Effector memory CD8-positive, alpha-beta T cell (primary cell): ENCODE measurements around the gene ZNF135.
A peak's percentile ranks its signal among the peaks of the same experiment; 100 is the strongest.

ENCODE experiments used
- ATAC-seq: fragments of 150-1000 bp; cut with Tn5 transposase; replicated peaks from 2 replicates; pipeline ENCODE4 v1.10.0; 2021; ENCODE audit warnings: mild to moderate bottlenecking, moderate library complexity
- DNase-seq, 3 experiments: peaks; one replicate each; pipeline ENCODE4 v3.0.0; 2021
- H3K27ac Mint-ChIP-seq, 2 donors: one replicate each; pipeline ENCODE4 v1.8.0; 2022; ENCODE audit warnings: mild to moderate bottlenecking in 2 of 2, mixed read lengths in 2 of 2, moderate library complexity in 2 of 2
- H3K27me3 Mint-ChIP-seq, 2 donors: one replicate each; pipeline ENCODE4 v1.8.0; 2022; ENCODE audit warnings: mixed read lengths in 2 of 2
- H3K36me3 Mint-ChIP-seq: one replicate; pipeline ENCODE4 v1.8.0; 2022; ENCODE audit warnings: mild to moderate bottlenecking, moderate library complexity, mixed read lengths; ENCODE audit not compliant: insufficient read depth
- H3K4me1 Mint-ChIP-seq, 2 donors: one replicate each; pipeline ENCODE4 v1.8.0; 2022; ENCODE audit warnings: low read depth in 2 of 2, mixed read lengths in 2 of 2
- H3K4me3 Mint-ChIP-seq, 2 donors: one replicate each; pipeline ENCODE4 v1.8.0; 2022; ENCODE audit warnings: mild to moderate bottlenecking in 2 of 2, mixed read lengths in 2 of 2, moderate library complexity in 2 of 2
- H3K9me3 Mint-ChIP-seq, 2 donors: one replicate each; pipeline ENCODE4 v1.8.0; 2022; ENCODE audit warnings: mixed read lengths in 2 of 2
- total RNA-seq, 9 experiments: gene quantifications; one replicate each; lab custom pipeline; 2026; lab: John Stamatoyannopoulos, UW

Gene ZNF135
- 0 to 1.7 (median 0.29) reads per million in 9 experiments for total RNA-seq

DNA sequence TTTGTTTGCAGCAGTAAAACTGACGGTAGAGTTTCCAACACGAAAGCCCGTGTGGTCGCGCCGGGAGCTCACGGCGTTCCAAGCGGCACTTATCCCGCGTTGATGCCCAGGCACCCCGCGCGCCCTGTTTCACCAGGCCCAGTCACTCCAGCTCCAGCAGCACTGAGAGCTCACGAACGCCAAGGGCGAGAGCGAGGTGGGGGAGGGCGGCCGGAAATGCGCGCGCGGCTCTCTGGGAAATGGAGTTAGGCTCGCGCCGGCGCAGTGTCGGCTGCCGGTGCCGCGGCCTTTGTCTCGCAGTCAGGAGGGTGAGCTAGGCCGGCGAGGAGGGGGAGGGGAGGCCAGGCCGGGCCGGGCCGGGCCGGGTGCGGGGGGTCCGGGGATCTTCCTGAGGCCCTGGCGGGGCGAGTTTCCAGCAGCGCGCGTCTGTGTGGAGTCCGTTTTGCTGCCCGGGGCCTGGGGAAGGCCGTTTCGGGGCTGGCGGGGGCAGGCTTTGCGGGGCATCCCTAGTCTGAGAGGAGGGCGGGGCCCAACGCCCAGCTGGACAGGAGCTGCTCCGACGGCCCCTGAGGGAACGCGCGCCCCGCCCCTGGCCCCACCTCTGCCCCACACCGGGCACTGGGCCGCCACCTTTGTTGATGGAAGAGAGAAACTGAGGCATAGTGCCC is at the start of gene ZNF135:
Gene ZNF135, plus strand, starts transcription at position 280 of the 668 bp plus-strand sequence. CDS start 721 bp downstream, outside the sequence.
- Mint-ChIP-seq H3K36me3 (peaks cover 5% of the 10 kb centered on the region), H3K27ac (no peak within 1 kb of the TSS), H3K4me1 (peaks cover 0 to 6% of the 10 kb centered on the region in 2 donors), H3K27me3 (peaks cover 19 to 36% of the 10 kb centered on the region in 2 donors), H3K4me3 (peak within 1 kb of the TSS; percentile 46 to 69), H3K9me3 (peaks cover 15 to 26% of the 10 kb centered on the region in 2 donors)
- peak; percentile 56 for ATAC-seq
- DNase-seq: peak in 1 of 3 experiments; percentile 3

DNA sequence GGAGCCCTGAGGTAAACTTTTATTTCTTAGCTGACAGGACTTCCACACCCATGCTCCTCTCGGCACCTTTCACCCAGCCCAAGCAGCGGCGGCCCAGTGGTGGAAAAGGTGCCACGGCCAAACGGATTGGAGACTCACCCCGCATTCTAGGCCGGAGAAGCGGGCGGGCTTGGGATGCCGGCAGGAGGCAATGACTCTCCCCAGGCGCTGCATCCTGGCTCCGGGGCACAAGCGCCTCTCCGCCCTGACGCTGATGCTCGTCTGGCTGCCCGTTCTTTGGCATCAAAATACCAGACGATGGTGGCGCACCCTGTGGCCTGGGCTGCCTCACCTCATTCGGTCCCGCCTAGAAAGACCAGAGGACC is 49.8 kb upstream of the ZNF135 start:
- H3K27ac Mint-ChIP-seq: no peak overlapping the region
- ATAC-seq (no peak), DNase-seq (no peak)
- peaks cover 9% of the 10 kb centered on the region for H3K36me3 Mint-ChIP-seq
- H3K27me3 Mint-ChIP-seq: peaks cover 0 to 4% of the 10 kb centered on the region in 2 donors
- H3K9me3 Mint-ChIP-seq: peaks cover 18 to 37% of the 10 kb centered on the region in 2 donors
- peaks cover 4 to 5% of the 10 kb centered on the region in 2 donors for H3K4me1 Mint-ChIP-seq
- H3K4me3 Mint-ChIP-seq: peak overlapping the region in 1 of 2 donors; percentile 38

DNA sequence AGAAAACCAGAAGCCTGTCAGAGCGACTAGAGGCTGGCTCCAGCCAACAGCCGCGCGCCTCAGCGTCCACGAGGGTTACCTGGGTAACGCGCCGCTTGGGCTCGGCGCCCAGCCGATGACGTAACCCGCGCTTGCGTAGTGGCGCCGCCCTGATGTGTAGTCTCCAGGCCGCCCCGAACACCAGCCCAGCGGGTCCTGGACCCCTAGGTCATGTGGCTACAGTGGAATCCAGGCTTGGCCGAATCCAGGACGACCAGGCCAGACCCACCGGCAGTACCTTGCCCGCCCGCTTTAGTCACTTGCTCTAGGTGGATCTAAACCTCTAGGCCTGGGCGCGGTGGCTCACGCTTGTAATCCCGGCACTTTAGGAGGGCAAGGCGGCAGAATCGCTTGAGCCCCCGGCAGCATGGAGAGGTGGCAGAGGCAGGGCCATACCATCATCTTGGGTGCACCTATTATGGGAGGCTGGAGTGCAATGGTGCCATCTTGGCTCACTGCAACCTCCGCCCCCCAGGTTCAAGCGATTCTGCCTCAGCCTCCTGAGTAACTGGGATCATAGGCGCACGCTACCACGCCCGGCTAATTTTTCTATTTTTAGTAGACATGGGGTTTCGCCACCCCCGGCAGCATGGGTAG is 49.3 kb upstream of the ZNF135 start:
- ATAC-seq (peak; percentile 83), DNase-seq (peak; percentile 4 to 36 (median 18))
- peaks cover 0 to 4% of the 10 kb centered on the region in 2 donors for H3K27me3 Mint-ChIP-seq
- peaks cover 4% of the 10 kb centered on the region for H3K36me3 Mint-ChIP-seq
- H3K4me1 Mint-ChIP-seq: peaks cover under 1 to 1% of the 10 kb centered on the region in 2 donors
- H3K4me3 Mint-ChIP-seq: peak overlapping the region in 1 of 2 donors; percentile 55
- H3K27ac Mint-ChIP-seq: peak overlapping the region in 1 of 2 donors; percentile 68
- peaks cover 16 to 32% of the 10 kb centered on the region in 2 donors for H3K9me3 Mint-ChIP-seq

DNA sequence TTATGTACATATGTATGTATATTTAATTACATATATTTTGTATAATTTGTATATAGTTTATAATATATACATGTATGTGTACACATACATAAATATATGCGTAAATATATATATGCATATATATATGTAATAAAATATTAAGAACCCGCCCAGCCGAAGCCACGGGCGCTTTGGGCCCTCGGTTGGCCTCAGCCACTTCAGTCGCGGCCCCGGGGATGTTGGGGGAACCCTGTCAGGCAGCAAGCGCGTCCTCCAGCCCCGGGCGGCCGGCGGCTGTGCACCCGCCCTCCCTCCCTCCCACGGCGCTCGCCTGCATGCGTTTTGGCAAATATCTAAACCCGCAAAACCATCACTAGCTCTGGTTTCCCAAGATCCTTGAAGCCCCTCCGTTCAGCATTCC is 48.6 kb upstream of the ZNF135 start:
- H3K4me3 Mint-ChIP-seq: peak overlapping the region in 1 of 2 donors; percentile 55
- peaks cover 0 to 1% of the 10 kb centered on the region in 2 donors for H3K4me1 Mint-ChIP-seq
- ATAC-seq (no peak), DNase-seq (no peak)
- peaks cover 0 to 4% of the 10 kb centered on the region in 2 donors for H3K27me3 Mint-ChIP-seq
- no peak overlapping the region for H3K27ac Mint-ChIP-seq
- H3K36me3 Mint-ChIP-seq: peaks cover 4% of the 10 kb centered on the region
- H3K9me3 Mint-ChIP-seq: peaks cover 16 to 30% of the 10 kb centered on the region in 2 donors

DNA sequence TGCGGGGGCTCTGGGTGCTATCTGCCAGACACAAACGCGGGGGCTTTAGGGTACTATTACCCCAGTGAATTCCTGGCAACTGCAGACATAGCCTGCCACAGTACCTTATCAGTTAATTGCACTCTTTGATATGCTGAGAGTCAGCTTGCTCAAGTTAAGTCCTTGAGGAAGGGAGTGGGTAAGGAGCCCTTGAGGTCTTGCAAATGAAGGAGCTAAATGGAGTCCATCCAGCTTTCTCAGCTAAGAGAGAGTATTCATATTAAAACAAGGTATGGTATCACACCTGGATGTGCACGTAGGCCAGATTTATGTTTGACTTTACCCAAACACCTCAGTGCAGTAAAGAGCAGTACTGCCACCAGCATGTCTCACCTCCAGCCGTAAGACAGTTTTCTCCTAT is 44.9 kb upstream of the ZNF135 start:
- Mint-ChIP-seq H3K4me1 (no peaks in the 10 kb centered on the region), H3K4me3 (no peak overlapping the region), H3K9me3 (peaks cover 9 to 14% of the 10 kb centered on the region in 2 donors), H3K27ac (no peak overlapping the region), H3K36me3 (peaks cover 4% of the 10 kb centered on the region), H3K27me3 (peaks cover 0 to 4% of the 10 kb centered on the region in 2 donors)
- no peak for ATAC-seq
- DNase-seq: no peak

DNA sequence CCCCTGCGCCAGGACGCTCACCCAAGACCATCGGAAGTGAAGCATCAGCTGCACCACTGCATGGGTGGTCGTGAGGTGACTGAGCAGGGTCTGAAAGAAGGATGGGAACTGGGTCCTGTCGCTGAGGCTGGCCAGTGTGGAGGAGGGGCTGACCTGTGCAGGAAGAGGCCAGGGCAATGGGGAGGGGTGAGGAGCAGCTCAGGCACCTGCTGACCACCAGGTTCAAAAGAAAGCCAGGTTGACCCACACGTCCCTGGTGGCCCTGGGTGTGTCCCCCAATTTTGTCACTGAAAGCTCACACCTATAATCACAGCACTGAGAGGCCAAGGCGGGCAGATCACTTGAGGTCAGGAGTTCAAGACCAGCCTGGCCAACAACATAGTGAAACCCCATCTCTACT is 39.0 kb upstream of the ZNF135 start:
- Mint-ChIP-seq H3K36me3 (no peaks in the 10 kb centered on the region), H3K27me3 (no peaks in the 10 kb centered on the region), H3K4me1 (no peaks in the 10 kb centered on the region), H3K4me3 (no peak overlapping the region), H3K27ac (no peak overlapping the region), H3K9me3 (peaks cover 7 to 8% of the 10 kb centered on the region in 2 donors)
- DNase-seq (no peak), ATAC-seq (no peak)

DNA sequence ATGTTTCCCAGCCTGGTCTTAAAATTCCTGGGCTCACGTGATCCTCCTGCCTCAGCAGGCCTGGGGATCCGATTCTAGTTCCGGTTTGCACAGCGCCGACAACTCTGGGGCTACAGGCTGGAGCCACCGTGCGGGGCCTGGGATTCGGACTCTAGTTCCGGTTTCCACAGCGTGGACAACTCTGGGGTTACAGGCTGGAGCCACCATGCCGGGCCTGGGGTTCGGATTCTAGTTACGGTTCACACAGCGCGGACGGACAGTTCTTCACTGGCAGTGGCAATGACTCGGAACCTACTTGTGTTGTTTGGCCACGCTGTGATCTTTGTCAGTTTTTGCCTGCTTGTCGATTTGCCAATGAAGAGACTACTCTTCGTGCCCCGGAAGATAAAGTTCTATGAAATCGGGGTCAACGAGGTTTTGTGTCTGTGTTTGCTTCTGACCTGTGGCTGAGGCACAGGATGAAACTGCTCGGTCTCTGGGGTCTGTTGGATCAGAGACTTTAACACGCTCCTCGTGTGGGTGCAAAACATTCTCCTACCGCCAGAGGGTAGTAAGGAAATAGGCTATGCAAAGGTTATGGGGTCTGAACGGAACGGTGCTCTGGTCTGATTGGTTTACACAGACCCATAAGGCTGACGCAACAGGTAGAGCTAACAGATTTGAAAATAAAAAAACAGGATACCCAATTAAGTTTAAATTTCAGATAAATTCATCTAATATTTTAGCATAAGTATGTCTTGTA is 37.4 kb upstream of the ZNF135 start:
- peaks cover 8 to 11% of the 10 kb centered on the region in 2 donors for H3K9me3 Mint-ChIP-seq
- H3K36me3 Mint-ChIP-seq: no peaks in the 10 kb centered on the region
- H3K27me3 Mint-ChIP-seq: no peaks in the 10 kb centered on the region
- H3K4me1 Mint-ChIP-seq: no peaks in the 10 kb centered on the region
- ATAC-seq (peak; percentile 53), DNase-seq (peak; percentile 5 to 18 (median 16))
- no peak overlapping the region for H3K4me3 Mint-ChIP-seq
- no peak overlapping the region for H3K27ac Mint-ChIP-seq

DNA sequence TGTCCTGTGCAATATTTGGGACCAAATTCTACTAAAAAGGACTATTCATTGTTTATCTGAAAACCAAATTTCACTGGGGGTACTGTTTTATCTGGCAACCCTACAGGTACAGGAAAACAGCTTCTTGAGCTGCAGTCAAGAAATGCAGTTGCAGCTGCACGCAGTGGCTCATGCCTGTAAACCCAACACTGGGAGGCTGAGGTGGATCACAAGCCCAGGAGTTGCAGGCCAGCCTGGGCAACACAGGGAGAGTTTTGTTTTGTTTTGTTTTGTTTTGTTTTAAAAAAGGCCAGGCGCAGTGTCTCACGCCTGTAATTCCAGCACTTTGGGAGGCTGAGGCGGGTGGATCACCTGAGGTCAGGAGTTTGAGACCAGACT is 36.8 kb upstream of the ZNF135 start:
- no peak overlapping the region for H3K4me3 Mint-ChIP-seq
- H3K4me1 Mint-ChIP-seq: no peaks in the 10 kb centered on the region
- H3K9me3 Mint-ChIP-seq: peaks cover 8 to 11% of the 10 kb centered on the region in 2 donors
- ATAC-seq (no peak), DNase-seq (no peak)
- H3K27ac Mint-ChIP-seq: no peak overlapping the region
- no peaks in the 10 kb centered on the region for H3K36me3 Mint-ChIP-seq
- no peaks in the 10 kb centered on the region for H3K27me3 Mint-ChIP-seq

DNA sequence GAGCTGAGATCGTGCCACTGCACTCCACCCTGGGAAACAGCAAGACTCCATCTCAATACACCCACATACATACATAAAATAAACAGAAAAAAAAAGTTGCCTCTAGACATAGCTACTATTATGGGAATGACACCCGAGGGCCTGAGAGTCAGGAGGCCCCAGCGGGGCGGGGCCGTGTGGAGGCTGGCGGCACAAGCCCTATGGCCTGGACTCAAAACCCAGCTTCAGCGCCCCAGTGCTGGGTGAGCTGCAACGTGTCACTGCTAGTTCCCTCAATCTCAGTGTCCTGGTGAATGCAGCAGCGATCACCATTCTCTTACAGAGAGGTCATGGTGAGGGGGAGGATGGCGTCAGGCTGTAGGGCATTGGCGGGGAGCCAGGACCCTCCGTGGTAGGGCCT is 34.4 kb upstream of the ZNF135 start:
- H3K36me3 Mint-ChIP-seq: no peaks in the 10 kb centered on the region
- H3K27ac Mint-ChIP-seq: no peak overlapping the region
- H3K9me3 Mint-ChIP-seq: peaks cover 13 to 15% of the 10 kb centered on the region in 2 donors
- no peaks in the 10 kb centered on the region for H3K4me1 Mint-ChIP-seq
- DNase-seq (no peak), ATAC-seq (no peak)
- H3K4me3 Mint-ChIP-seq: no peak overlapping the region
- H3K27me3 Mint-ChIP-seq: peaks cover 0 to 9% of the 10 kb centered on the region in 2 donors

DNA sequence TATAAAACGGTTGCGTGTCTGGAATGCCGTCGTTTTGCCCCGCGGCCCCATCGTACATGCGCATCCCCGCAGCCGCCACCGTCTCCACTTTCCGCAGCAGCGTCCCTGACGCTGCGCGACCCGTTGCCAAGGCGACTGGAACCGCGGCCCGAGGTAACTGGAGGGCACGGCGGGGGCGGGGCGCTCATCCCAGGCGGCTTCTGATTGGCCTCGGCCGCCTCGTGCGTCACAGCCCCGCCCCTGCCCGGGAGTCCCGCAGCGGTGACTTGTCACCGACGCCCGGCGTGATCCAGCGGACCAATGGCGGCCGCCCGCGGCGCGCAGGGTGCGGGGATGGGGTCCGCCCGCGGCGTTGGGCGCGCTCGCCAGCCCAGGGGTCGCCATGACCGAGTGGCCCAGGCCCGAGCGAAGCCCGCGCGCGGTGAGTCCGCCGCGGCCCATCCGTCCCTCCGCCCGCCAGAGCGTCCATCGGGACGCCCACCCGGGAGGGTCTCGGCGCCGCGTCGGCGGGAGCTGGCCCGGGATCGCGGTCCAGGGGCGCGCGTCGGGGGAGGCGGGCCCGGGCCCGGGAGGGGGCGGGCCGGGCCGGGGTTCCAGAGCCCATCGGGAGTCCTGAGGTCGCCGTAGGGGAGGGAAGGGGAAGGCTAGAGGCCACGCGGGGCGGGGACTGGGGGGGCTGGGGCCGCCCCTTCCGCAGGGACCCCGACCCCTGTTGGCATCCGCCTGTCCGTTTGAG is 25.2 kb upstream of the ZNF135 start, which contains the start of gene ZSCAN1:
Gene ZSCAN1, plus strand, starts transcription at position 285 of the 736 bp plus-strand sequence. CDS start 3,812 bp downstream, outside the sequence.
- Mint-ChIP-seq H3K27ac (no peak within 1 kb of the TSS), H3K27me3 (peaks cover 23 to 30% of the 10 kb centered on the region in 2 donors), H3K4me3 (no peak within 1 kb of the TSS), H3K9me3 (peaks cover 11 to 24% of the 10 kb centered on the region in 2 donors), H3K4me1 (peaks cover 0 to 5% of the 10 kb centered on the region in 2 donors), H3K36me3 (peaks cover 3% of the 10 kb centered on the region)
- ATAC-seq: peak; percentile 19
- DNase-seq: no peak

DNA sequence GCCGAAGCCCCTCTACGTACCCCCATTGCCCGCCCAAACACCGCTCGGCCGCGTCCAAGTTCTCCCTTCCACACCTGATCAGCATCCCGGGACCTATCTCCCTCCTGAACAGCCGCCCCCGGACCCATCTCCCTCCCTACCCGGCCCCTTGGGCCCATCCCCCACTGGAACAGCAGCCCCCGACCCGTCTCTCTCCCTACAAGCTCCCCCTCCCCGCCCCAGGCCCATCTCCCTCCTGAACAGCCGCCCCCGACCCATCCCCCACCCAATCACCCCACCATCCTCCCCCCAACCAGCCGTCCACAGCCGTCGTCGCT is 24.6 kb upstream of the ZNF135 start:
- no peak overlapping the region for H3K4me3 Mint-ChIP-seq
- H3K36me3 Mint-ChIP-seq: peaks cover 3% of the 10 kb centered on the region
- no peak overlapping the region for H3K27ac Mint-ChIP-seq
- ATAC-seq (no peak), DNase-seq (no peak)
- peaks cover 23 to 31% of the 10 kb centered on the region in 2 donors for H3K27me3 Mint-ChIP-seq
- H3K9me3 Mint-ChIP-seq: peaks cover 11 to 24% of the 10 kb centered on the region in 2 donors
- H3K4me1 Mint-ChIP-seq: peaks cover 0 to 5% of the 10 kb centered on the region in 2 donors

DNA sequence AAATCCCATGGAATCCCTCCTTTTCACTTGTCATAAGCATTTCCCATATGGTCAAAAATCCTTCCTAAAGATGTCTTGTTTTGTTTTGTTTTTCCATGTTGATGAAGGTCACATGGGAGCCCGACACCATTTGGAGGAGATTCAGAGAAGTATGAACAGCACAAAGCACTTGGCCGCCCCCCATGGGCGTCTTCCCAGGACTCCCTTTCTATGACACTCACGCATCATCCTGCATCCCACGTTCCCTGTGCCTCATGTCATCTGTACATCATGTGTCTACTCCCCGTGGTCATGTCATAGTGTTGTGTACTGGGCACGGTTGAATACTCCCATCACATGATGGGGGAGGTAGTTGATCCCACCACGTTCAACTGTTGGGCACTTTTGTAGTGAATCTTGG is 23.2 kb upstream of the ZNF135 start:
- no peak for ATAC-seq
- Mint-ChIP-seq H3K4me3 (no peak overlapping the region), H3K4me1 (peaks cover 0 to 5% of the 10 kb centered on the region in 2 donors), H3K27ac (no peak overlapping the region), H3K27me3 (peaks cover 23 to 31% of the 10 kb centered on the region in 2 donors), H3K36me3 (peaks cover 3% of the 10 kb centered on the region), H3K9me3 (peaks cover 11 to 24% of the 10 kb centered on the region in 2 donors)
- no peak for DNase-seq
